ENCODE data around the gene TLE3.

DNA sequence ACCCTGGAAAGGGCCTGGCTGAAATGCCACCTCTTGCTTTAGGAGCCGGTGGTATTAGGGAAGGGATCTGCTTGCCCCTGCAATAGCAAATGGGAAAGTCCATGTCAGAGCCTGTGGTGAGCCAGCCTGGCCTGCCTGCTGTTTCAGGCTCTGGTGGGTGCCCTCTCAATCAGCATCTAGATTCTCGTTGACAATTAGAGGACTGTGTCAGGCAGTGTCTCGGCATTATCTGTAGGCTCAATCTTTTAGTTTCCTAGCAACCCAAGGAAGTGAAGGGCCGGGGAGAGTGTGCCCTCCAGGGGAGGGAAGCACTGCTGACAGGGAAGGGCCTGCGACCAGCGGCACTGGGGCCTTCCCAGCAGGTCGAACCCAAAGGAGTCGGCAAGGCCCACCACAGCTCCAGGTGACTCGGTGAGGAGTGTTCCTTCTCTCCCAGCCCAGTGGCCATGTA, 42.1 kb downstream of the TLE3 start:
- TF ChIP-seq, protein P1, sequence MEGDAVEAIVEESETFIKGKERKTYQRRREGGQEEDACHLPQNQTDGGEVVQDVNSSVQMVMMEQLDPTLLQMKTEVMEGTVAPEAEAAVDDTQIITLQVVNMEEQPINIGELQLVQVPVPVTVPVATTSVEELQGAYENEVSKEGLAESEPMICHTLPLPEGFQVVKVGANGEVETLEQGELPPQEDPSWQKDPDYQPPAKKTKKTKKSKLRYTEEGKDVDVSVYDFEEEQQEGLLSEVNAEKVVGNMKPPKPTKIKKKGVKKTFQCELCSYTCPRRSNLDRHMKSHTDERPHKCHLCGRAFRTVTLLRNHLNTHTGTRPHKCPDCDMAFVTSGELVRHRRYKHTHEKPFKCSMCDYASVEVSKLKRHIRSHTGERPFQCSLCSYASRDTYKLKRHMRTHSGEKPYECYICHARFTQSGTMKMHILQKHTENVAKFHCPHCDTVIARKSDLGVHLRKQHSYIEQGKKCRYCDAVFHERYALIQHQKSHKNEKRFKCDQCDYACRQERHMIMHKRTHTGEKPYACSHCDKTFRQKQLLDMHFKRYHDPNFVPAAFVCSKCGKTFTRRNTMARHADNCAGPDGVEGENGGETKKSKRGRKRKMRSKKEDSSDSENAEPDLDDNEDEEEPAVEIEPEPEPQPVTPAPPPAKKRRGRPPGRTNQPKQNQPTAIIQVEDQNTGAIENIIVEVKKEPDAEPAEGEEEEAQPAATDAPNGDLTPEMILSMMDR (IDR thresholded peaks at IDR 0.05; ENCODE audit: insufficient read depth, low read length, poor library complexity, severe bottlenecking) = no peak
- no peak for TF ChIP-seq EZH2phosphoT487 (conservative IDR thresholded peaks at IDR 0.05; ENCODE audit: low read length)
